Activated T-helper 1 cell treated with Interleukin-2 at 50 U/mL for 16 hours (primary cell): Measurements from ENCODE around the gene CD14.
"Not testable (repeated sequence)": the region's sequence is repeated elsewhere in the genome, so short reads cannot be mapped to it uniquely, and the experiment has no call there.

Experiments used
- DNase-seq: peaks from one replicate; pipeline ENCODE4 v3.0.0-alpha.2; 2020; ENCODE audit warnings: low read depth

CD14 gene

DNA sequence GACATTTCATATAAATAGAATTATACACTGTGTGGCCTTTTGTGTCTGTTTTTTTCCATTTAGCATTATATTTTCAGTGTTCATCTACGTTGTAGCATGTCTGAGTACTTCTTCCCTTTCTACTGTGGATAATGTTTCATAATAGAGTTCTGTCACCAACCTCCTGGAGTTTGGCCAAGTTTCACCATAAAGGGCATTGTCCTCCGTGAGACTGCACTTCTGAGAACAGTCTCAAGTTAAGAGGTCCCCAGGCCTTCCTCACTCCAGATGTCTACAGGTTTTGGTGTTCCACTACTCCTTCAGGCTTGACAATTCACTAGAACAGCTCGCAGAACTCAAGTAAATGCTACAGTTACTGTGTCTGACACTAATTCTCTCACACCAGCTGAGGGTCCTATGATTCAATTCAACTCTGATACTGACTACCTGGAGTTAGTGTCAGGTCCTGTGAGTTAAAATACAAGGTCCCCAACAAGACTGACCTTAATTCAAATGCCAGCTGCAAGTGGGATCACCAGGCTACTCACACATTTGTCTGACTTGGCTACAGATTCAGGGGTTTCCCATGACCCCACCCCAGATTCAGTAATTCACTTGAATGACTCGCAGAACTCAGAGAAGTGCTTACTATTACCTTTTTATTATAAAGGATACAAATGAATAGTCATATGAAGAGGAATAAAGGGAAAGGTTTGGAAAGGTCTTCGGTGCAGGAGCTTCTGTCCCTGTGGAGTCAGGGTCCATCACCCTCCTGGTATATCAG is 37.3 kb downstream of the CD14 start:
- DNase-seq, result no peak

- no peak for DNase-seq
Measured at GRCh38 chr5:140594169-140594568, 38.8 kb downstream of the CD14 start.

GRCh38 chr5:140593070-140593469 is 39.9 kb downstream of the CD14 start:
- not testable (repeated sequence) for DNase-seq

DNA sequence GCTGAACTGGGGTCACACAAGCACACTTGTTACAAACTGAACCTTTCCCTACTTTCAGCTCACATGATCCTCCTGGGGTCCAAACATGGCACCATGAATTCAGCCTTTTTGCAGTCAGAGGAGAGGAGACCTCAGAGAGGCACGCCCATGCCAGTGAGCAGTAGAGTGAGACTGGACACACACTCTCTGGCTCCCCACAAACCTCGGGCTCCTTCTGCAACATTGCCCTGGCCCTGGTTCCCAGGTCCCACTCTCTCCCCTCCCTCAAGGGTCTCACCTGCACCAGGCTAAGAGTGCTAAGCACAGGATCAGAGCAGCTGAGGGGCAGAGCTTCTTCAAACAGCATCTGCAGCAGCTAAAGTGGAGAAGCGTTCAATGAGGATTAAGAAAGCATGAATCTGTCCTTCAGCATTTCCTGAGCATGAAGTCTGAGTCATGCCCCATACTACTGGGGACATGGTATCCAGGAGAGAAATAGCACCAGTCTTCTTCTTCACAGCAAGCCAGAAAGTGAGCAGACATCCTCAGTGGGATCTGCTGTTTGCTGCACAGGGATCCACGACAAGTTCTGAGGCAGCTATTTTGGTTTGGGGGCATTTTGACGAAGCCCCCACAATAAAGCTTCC is 41.1 kb downstream of the CD14 start:
- DNase-seq, result no peak

GRCh38 chr5:140590861-140591260 is 42.1 kb downstream of the CD14 start:
- no peak for DNase-seq

DNA sequence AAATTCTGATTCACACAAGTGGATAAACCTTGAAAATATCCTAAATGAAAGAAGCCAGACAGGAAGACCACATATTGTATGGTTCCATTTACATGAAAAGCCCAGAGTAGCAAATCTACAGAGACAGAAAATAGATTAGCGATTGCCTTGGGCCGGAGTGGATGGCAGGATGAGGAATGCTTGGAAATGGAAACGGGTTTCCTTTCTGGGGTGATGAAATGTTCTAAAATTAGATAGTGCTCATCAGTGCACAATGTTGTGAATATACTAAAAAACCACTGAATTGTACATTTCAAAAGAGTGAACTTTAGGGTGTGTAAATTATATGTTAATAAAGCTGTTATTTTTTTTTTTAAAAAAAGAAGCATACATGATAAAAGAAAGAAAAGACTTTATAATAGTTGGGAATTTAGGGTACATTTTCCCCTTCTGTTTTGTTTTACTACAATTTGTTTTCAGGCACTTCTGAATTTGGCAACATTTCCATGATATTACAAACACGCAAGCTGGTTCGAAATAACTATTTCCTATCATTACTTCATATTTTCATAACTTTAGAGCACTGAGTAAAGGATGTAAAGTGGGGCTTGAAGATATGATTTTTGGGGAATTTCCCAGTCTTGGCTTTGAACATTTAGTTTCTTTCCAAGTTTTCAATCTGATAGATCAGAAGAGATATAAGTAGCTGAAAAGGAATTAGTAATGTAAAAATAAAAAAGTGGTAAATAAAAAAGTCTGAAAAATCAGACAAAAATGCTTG is 44.5 kb downstream of the CD14 start:
- no peak for DNase-seq

DNA sequence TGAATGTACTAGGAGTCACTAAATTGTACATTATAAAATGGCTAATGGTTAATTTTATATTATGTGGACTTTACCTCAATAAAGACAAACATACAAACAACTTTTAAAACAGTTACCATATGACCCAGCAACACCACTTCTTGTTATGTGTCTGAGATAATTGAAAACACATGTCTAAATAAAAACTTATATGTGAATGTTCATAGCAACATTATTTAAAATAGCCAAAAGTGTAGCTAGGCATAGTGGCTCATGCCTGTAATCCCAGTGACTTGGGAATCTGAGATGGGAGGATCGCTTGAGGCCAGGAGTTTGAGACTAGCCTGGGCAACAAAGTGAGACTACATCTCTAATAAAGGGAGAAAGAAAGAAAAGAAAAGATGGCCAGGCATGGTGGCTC is 45.5 kb downstream of the CD14 start:
- no peak for DNase-seq
